Ishikawa (cell line): Measurements from ENCODE around the gene SLC52A1.

ENCODE experiments used
- CREB1 ChIP-seq: IDR thresholded peaks from 2 replicates; pipeline ENCODE4 v1.6.1; 2012; ENCODE audit warnings: low read depth
- NFIC ChIP-seq: IDR thresholded peaks from 2 replicates; pipeline ENCODE4 v1.6.1; 2012

DNA sequence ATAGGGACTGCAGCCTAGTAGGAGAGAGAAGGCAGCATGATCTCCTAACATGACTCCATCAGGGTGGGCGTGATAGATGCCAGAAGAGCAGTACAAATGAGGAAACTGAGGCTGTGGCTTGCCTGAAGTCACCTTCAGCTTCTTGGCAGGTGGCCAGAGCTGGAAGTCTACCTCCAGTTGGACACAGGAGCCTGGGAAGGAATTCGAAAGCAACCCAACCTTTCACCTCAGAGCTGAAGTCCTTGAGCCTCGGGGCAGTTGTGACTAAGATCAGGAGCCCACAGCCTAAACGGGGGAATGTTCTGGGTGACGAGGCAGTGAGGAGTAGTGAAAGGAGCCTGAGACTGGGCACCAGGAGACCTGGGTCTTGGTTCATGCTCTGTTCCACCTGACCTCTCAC lies 9.4 kb upstream of the SLC52A1 start:
- TF ChIP-seq NFIC (no peak), CREB1 (no peak)
